Heart right ventricle (tissue), 16 donors: Measurements from ENCODE around the gene FRAT1. TPM values are rescaled to one million over a fixed set of nuclear protein-coding genes. Genes with fewer than 3 reads are reported as not detected.

ENCODE experiments used
- ATAC-seq, 8 donors: fragments of 200-7000 bp; cut with Tn5 transposase; one replicate each; pipeline ENCODE4 v1.9.1; 2020; ENCODE audit warnings: mild to moderate bottlenecking in 8 of 8, moderate library complexity in 8 of 8, moderate number of reproducible peaks in 1 of 8
- DNase-seq, 2 donors: peaks; one replicate each; pipeline ENCODE4 v3.0.0-alpha.2; 2020
- H3K27ac ChIP-seq, 10 donors: fragments of 200-600 bp; sonication (generic) in 2 of 10; one replicate each; pipeline versions ENCODE4 v1.5.0 to v1.8.0; 2020 to 2022; ENCODE audit warnings: mild to moderate bottlenecking in 3 of 10
- H3K27me3 ChIP-seq, 7 donors: fragments of 200-600 bp; one replicate each; pipeline ENCODE4 v1.8.0; 2021 to 2022; ENCODE audit warnings: mild to moderate bottlenecking in 2 of 7
- H3K36me3 ChIP-seq, 9 donors: fragments of 200-600 bp; sonication (generic) in 1 of 9; one replicate each; pipeline versions ENCODE4 v1.5.0 to v1.8.0; 2020 to 2022; ENCODE audit warnings: mild to moderate bottlenecking in 2 of 9
- H3K4me1 ChIP-seq, 9 donors: fragments of 200-600 bp; sonication (generic) in 1 of 9; one replicate each; pipeline versions ENCODE4 v1.5.0 to v1.8.0; 2020 to 2022; ENCODE audit warnings: mild to moderate bottlenecking in 4 of 9
- H3K4me3 ChIP-seq, 10 donors: fragments of 200-600 bp; sonication (generic) in 2 of 10; one replicate each; pipeline versions ENCODE4 v1.5.0 to v1.8.0; 2020 to 2022; ENCODE audit warnings: mild to moderate bottlenecking in 7 of 10, moderate library complexity in 2 of 10
- H3K9me3 ChIP-seq, 11 donors: fragments of 200-600 bp in 10 of 11; sonication (generic) in 2 of 11; one replicate each; pipeline versions ENCODE4 v1.5.0 to v1.8.0; 2013 to 2022; ENCODE audit warnings: mild to moderate bottlenecking in 2 of 11, control low read depth in 1 of 11, moderate library complexity in 1 of 11
- CTCF ChIP-seq, 9 donors: fragments of 200-600 bp; sonication (generic) in 2 of 9; IDR thresholded peaks; one replicate each; pipeline versions ENCODE4 v1.5.0 to v1.8.0; 2021 to 2022; ENCODE audit warnings: antibody characterized with exemption in 9 of 9, mild to moderate bottlenecking in 5 of 9, moderate library complexity in 1 of 9
- WGBS, 2 donors: extraction: QIAGEN DNeasy Blood & Tissue Kit; methylation state at CpG; one replicate each; pipeline ENCODE4 v1.1.7; 2013; ENCODE audit warnings: inconsistent platforms in 1 of 2; 5-methylcytosine and 5-hydroxymethylcytosine counted together
- intact Hi-C, 10 donors: fragments of 100-400 bp; cut with DNase I; formaldehyde crosslinking; loops; one replicate each; pipeline versions ENCODE4 v1.11.1 to v1.14.2; 2022
- polyA plus RNA-seq, 2 donors: library from polyadenylated mRNA; stranded (reverse); fragments of 200-250 nt; gene quantifications; one replicate each; pipeline ENCODE4 v1.2.3, GENCODE V29; 2013
- total RNA-seq, 10 donors: library from RNA; stranded (reverse); fragmentation: NEBNext Ultra II Directional in 3 of 10; extraction: Animal tissue kit (Norgen Biotek cat#: 25700) in 3 of 10; gene quantifications; one replicate each; pipeline versions ENCODE4 v1.2.1 to v1.2.4, GENCODE V29; 2021 to 2023
- donor health status: Arrhythmogenic right ventricular cardiomyopathy.
- donor health status: ischemic (EF 13 %, LVEDD 7.1; RV severe dilation, severe dysfunction).
- donor health status: healthy with polysubstance abuse.
- donor health status: DM: no; HTN: yes; CAD: no.
- donor health status: DM: no; HTN: no; CAD: no.
- donor health status: ischemic (EF 25% LVEDD 6.9; RV normal size, moderate dysfunction).
- donor health status: ischemic (EF 25% LVEDD 5.7; RV mildly dilated, moderate dysfunction).
- donor health status: healthy.
- donor health status: DM: yes; HTN: yes; CAD: no.
- donor health status: Ischemic cardiomyopathy.
- donor health status: ischemic (EF 35%, LVEDD 5.7; RV mildly dilated, moderate dysfunction).
- donor health status: nonischemic (EF 11% LVEDD 7.7; RV severe dilation, severe dysfunction).
- donor health status: DM: yes; HTN: yes; CAD: no.
- donor health status: PGD.
- donor health status: ischemic (EF 29% LVEDD 5.4; RV normal size, mild dysfunction).
- donor health status: nonischemic (EF 23%, LVEDD 6.1; RV moderate dilation, normal function).

Gene FRAT1
- total and polyA plus RNA-seq, 12 donors = 1.3 to 6.6 (median 3.0) TPM

DNA sequence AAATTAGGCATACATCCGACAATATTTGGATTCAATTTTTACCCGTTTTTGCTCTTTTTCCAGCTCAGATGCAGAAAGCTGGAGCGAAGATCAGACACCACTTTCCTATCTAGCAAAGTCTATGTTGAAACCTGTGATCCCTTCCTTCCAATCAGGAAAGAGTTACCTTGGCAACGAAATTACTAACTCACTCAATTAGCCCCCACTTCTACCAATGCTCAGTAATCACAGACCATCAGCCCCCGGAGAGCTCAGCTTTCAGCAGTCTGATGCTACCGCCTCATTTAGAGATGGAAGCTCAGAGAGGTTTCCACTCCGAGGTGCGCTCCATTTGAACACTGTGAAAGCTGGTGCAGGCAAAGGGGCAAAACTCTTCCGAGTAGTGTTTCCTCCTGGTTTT, 6.7 kb downstream of the FRAT1 start:
- TF ChIP-seq CTCF (IDR thresholded peaks at IDR 0.05) = no peak
- WGBS, 2 donors = 78 to 87% methylated on average over 9 of the region's 9 CpGs
- Histone ChIP-seq H3K4me1 (peaks cover 6 to 51% (median 32%) of the 10 kb centered on the region in 9 donors), H3K9me3 (no peaks in the 10 kb centered on the region), H3K36me3 (peaks cover 0 to 28% (median 0%) of the 10 kb centered on the region in 9 donors), H3K27ac (no peak overlapping the region), H3K4me3 (no peak overlapping the region), H3K27me3 (no peaks in the 10 kb centered on the region)
- ATAC-seq = no peak
- intact Hi-C loops = loop anchor here in 1 of 10 donors (5.0 kb wide), 1 partner anchor 33 kb away; the partner anchor contains the start of gene ARHGAP19
- no peak for DNase-seq

DNA sequence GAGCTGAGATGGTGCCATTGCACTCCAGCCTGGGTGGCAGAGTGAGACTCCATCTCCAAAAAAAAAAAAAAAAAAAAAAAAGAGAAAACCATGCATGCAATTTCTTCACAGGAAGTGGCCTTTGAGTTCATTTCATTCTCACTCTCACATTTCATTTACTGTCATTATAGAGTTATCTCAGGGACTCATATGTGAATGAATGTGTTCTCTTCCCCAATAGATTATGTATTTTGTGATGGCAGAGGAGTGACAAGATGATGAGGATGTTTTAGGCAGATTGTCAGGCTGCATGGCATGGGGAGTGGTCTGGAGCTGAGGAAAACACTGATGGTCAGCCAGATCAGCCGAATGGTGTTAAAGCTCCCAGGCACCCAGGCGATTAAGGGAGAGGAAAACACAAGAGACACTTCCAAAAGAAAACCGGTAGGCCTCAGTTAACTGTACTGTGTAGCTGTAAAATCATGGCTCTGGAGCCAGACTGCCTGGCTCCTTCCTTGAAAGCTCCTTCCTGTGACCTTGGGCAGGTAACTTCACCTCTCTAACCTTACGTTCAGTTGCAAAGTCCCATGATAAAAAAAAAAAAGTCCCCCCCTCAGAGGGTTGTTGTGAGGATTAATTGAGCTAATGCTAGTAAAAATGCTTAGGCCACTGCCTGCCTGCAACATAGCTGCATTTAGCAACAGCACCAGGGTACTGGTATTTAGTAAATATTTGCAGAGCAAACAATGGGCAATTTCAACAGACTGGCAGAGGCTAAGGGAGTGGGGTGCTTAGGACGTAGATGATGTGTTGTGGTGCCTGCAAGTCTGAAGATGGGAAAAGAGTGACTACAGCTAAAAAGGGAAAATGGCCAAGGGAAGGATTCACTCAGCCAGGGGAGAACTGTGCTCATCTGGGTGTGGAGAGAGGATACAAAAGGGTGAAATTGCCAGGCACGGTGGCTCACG, 8.6 kb downstream of the FRAT1 start:
- intact Hi-C loops = loop anchor here in 1 of 10 donors (5.0 kb wide), 1 partner anchor 35 kb away; the partner anchor contains the start of gene ARHGAP19

GRCh38 chr10:97328646-97329453, 9.8 kb downstream of the FRAT1 start:
- 76 to 77% methylated on average over 3 of the region's 3 CpGs for WGBS, 2 donors
- TF ChIP-seq CTCF (IDR thresholded peaks at IDR 0.05) = no peak

More for the DNA sequence above, 8.6 kb downstream of the FRAT1 start:
- DNase-seq (no peak), ATAC-seq (no peak)
- no peak for TF ChIP-seq CTCF (IDR thresholded peaks at IDR 0.05)
- H3K36me3 ChIP-seq = peaks cover 0 to 36% (median 0%) of the 10 kb centered on the region in 9 donors
- no peak overlapping the region for H3K4me3 ChIP-seq
- no peaks in the 10 kb centered on the region for H3K9me3 ChIP-seq
- 87% methylated on average over 7 of the region's 7 CpGs for WGBS, 2 donors
- no peak overlapping the region for H3K27ac ChIP-seq
- H3K4me1 ChIP-seq = peaks cover 3 to 51% (median 35%) of the 10 kb centered on the region in 9 donors
- H3K27me3 ChIP-seq = no peaks in the 10 kb centered on the region

DNA sequence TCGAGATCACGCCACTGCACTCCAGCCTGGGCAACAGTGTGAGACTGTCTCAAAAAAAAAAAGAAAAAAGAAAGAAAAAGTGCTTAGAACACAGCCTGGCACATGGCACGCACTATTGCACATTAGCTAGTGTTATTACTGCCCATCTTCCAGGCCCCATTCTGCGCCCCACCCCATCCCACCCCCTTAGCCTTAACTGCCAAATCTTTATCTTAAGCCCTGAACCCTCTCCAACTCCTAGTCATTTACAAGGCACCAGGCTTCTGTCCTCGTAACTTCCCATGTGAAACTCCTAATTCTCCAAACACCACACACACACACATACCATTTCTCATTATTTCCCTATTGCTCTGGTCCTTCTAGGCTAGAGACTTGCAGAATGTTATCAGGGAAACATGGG, 10.7 kb downstream of the FRAT1 start:
- peaks cover 0 to 36% (median 0%) of the 10 kb centered on the region in 9 donors for H3K36me3 ChIP-seq
- no peaks in the 10 kb centered on the region for H3K27me3 ChIP-seq
- H3K27ac ChIP-seq = no peak overlapping the region
- no peak overlapping the region for H3K4me3 ChIP-seq
- no peaks in the 10 kb centered on the region for H3K9me3 ChIP-seq
- 83 to 84% methylated on average over 5 of the region's 5 CpGs for WGBS, 2 donors
- intact Hi-C loops = loop anchor here in 8 of 10 donors (5.0 to 10.0 kb wide), 4 partner anchors 37 to 55 kb away; partner anchors contain the start of gene ARHGAP19 (in 4 of the 8)
- TF ChIP-seq CTCF (IDR thresholded peaks at IDR 0.05) = no peak
- DNase-seq (no peak), ATAC-seq (no peak)
- H3K4me1 ChIP-seq = peaks cover 3 to 53% (median 43%) of the 10 kb centered on the region in 9 donors

More at GRCh38 chr10:97328646-97329453, 9.8 kb downstream of the FRAT1 start:
- H3K4me3 ChIP-seq = no peak overlapping the region
- ATAC-seq (no peak), DNase-seq (no peak)
- peak overlapping the region in 1 of 10 donors; percentile 8 for H3K27ac ChIP-seq
- H3K27me3 ChIP-seq = no peaks in the 10 kb centered on the region
- H3K9me3 ChIP-seq = no peaks in the 10 kb centered on the region
- peaks cover 3 to 53% (median 43%) of the 10 kb centered on the region in 9 donors for H3K4me1 ChIP-seq
- intact Hi-C loops = loop anchor here in 1 of 10 donors (5.0 kb wide), 1 partner anchor 37 kb away; the partner anchor contains the start of gene ARHGAP19
- H3K36me3 ChIP-seq = peaks cover 0 to 36% (median 0%) of the 10 kb centered on the region in 9 donors
